HG03108 (cell line): ENCODE data around the gene ZCCHC24.
"Not testable (repeated sequence)": the region's sequence is repeated elsewhere in the genome, so short reads cannot be mapped to it uniquely, and the experiment has no call there.

Source experiments
- ATAC-seq: cut with Tn5 transposase; IDR thresholded peaks from one replicate; pipeline ENCODE4 v1.9.1; 2021; ENCODE audit warnings: moderate library complexity; ENCODE audit not compliant: unreplicated experiment

The ZCCHC24 gene

GRCh38 chr10:79447249-79447648, 1.8 kb upstream of the ZCCHC24 start:
- ATAC-seq, result not testable (repeated sequence)

GRCh38 chr10:79446758-79447084, 1.3 kb upstream of the ZCCHC24 start:
- ATAC-seq, result no peak

- ATAC-seq, result peak; percentile 2
These were observed 743 bp upstream of the ZCCHC24 start for GRCh38 chr10:79445977-79446757.

GRCh38 chr10:79444199-79445119, 965 bp downstream of the ZCCHC24 start:
- peak; percentile 21 for ATAC-seq

GRCh38 chr10:79443338-79444198, 1.9 kb downstream of the ZCCHC24 start:
- ATAC-seq, result no peak

GRCh38 chr10:79442171-79443040, 3.0 kb downstream of the ZCCHC24 start:
- ATAC-seq, result no peak

- no peak for ATAC-seq
These were observed 4.0 kb downstream of the ZCCHC24 start for GRCh38 chr10:79441433-79441832.

GRCh38 chr10:79440281-79440680, 5.1 kb downstream of the ZCCHC24 start:
- ATAC-seq, result no peak

GRCh38 chr10:79438699-79439085, 6.7 kb downstream of the ZCCHC24 start:
- ATAC-seq, result no peak

GRCh38 chr10:79438021-79438698, 7.3 kb downstream of the ZCCHC24 start:
- no peak for ATAC-seq

- no peak for ATAC-seq
These were observed 8.2 kb downstream of the ZCCHC24 start for GRCh38 chr10:79437111-79437814.

- no peak for ATAC-seq
These were observed 8.6 kb downstream of the ZCCHC24 start for GRCh38 chr10:79436850-79437103.

- no peak for ATAC-seq
These were observed 9.2 kb downstream of the ZCCHC24 start for GRCh38 chr10:79436066-79436849.

GRCh38 chr10:79435271-79436065, 10.0 kb downstream of the ZCCHC24 start:
- no peak for ATAC-seq

- no peak for ATAC-seq
These were observed 10.6 kb downstream of the ZCCHC24 start for GRCh38 chr10:79434821-79435251.

- ATAC-seq, result no peak
These were observed 11.2 kb downstream of the ZCCHC24 start for GRCh38 chr10:79434223-79434687.
